Right atrium auricular region (tissue), 2 donors: ENCODE data around the gene CHPF. TPM values are rescaled to one million over a fixed set of nuclear protein-coding genes. Genes with fewer than 3 reads are reported as not detected.

Source experiments
- DNase-seq: peaks from one replicate; pipeline ENCODE4 v3.0.0-alpha.2; 2019; ENCODE audit warnings: low spot score
- H3K27ac ChIP-seq, 2 donors: fragments of 200-600 bp; sonication (generic); 1 replicate in 1 of 2; 2 replicates in 1 of 2; pipeline ENCODE4 v1.5.1; 2016 to 2019
- H3K27me3 ChIP-seq, 2 donors: fragments of 200-600 bp; sonication (generic); one replicate each; pipeline versions ENCODE4 v1.5.1 to v1.6.0; 2017 to 2019
- H3K36me3 ChIP-seq: fragments of 200-600 bp; sonication (generic); one replicate; pipeline ENCODE4 v1.5.1; 2016
- H3K4me1 ChIP-seq, 2 donors: fragments of 200-600 bp; sonication (generic); one replicate each; pipeline versions ENCODE4 v1.5.1 to v1.6.0; 2017 to 2019
- H3K4me3 ChIP-seq, 2 donors: fragments of 200-600 bp; sonication (generic); 1 replicate in 1 of 2; 2 replicates in 1 of 2; pipeline ENCODE4 v1.5.1; 2017 to 2019; ENCODE audit warnings: mild to moderate bottlenecking in 1 of 2, moderate library complexity in 1 of 2
- H3K9me3 ChIP-seq, 2 donors: fragments of 200-600 bp; sonication (generic); one replicate each; pipeline ENCODE4 v1.5.1; 2019
- total RNA-seq, 2 donors: library from RNA; depleted of rRNA; stranded (reverse); fragments of >200 nt; gene quantifications; one replicate each; pipeline ENCODE4 v1.1.0, GENCODE V29; 2016
- TF ChIP-seq, protein P1 (sequence below), 2 donors: fragments of 200-600 bp; sonication (generic); IDR thresholded peaks; one replicate each; pipeline ENCODE4 v1.5.1; 2019; ENCODE audit warnings: antibody characterized with exemption in 2 of 2

The CHPF gene
- total RNA-seq, 2 donors from 2014 or later = 206 to 228 TPM

DNA sequence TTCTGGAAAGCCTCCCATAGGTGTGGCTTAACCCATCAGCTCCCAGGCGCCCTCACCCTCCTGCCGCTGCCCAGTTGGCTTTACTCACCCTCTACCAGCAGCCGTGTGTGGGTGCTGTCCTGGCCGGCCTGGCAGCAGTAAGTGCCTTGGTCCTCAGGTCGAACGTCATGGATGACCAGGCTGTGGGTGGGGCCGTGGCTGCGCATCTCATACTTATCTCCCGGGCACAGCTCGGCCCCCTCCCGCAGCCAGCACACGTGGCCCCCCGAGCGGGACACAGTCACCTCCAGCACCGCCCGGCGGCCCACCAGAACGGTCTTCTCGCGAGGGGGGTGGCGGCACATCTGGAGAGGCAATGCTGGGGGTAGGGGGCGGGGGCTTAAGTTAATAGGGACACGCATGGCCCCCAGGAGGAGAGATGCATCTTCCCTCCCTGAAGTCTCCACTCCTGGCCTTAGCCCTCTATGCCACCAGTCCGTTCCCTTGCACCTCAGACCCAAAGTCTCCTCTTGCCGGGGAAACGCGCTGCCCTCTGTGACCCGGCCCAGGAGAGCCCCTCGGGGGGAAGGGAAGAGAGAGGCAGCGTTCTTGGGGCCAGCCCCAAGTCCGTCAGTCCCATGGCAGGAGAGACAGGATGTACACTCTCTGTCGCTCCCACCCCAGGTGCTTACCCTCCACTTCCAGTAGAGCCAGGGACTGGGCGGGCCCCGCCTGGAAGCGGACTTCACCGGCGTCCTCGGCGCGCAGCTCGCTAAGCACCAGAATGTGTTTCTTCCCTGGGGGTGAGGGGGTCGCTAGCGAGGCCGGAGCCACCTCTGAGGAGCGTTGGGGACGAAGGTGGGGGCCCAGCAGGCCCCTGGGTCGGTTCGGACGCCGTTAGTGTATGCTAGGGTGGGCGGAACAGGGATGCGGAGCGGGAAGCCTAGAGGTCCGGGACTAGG is 8.1 kb upstream of the CHPF start:
- peaks cover 0 to 19% of the 10 kb centered on the region in 2 donors for H3K4me1 ChIP-seq
- no peaks in the 10 kb centered on the region for H3K27me3 ChIP-seq
- H3K9me3 ChIP-seq = no peaks in the 10 kb centered on the region
- peaks cover 9% of the 10 kb centered on the region for H3K36me3 ChIP-seq
- H3K4me3 ChIP-seq = peak overlapping the region; percentile 45 to 57
- peak overlapping the region; percentile 57 to 68 for H3K27ac ChIP-seq
- DNase-seq = peak; percentile 62
- TF ChIP-seq, protein P1, sequence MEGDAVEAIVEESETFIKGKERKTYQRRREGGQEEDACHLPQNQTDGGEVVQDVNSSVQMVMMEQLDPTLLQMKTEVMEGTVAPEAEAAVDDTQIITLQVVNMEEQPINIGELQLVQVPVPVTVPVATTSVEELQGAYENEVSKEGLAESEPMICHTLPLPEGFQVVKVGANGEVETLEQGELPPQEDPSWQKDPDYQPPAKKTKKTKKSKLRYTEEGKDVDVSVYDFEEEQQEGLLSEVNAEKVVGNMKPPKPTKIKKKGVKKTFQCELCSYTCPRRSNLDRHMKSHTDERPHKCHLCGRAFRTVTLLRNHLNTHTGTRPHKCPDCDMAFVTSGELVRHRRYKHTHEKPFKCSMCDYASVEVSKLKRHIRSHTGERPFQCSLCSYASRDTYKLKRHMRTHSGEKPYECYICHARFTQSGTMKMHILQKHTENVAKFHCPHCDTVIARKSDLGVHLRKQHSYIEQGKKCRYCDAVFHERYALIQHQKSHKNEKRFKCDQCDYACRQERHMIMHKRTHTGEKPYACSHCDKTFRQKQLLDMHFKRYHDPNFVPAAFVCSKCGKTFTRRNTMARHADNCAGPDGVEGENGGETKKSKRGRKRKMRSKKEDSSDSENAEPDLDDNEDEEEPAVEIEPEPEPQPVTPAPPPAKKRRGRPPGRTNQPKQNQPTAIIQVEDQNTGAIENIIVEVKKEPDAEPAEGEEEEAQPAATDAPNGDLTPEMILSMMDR (IDR thresholded peaks at IDR 0.05) = no peak

DNA sequence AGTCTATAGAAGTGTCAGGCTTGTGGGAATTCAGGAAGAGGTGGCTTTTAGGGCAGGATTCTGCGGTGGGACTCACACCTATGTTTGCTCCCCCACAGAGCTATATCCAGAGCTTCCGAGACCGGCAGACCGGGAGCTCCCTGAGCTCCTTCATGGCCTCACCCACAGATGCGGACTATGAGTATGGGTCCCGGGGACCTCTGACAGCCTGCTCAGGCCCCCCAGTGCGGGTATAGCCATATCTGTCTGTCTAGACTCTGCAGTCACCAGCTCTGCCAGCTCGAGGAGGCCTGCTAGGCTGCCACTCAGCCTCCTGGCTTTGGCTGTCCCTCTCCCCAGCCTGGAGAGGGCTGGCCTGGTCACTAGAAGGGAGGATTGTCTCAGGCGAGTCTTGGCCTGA is 6.0 kb upstream of the CHPF start:
- H3K9me3 ChIP-seq = no peaks in the 10 kb centered on the region
- H3K4me3 ChIP-seq = no peak overlapping the region
- no peak for DNase-seq
- H3K36me3 ChIP-seq = no peaks in the 10 kb centered on the region
- TF ChIP-seq, protein P1 (IDR thresholded peaks at IDR 0.05) = no peak
- no peaks in the 10 kb centered on the region for H3K27me3 ChIP-seq
- no peak overlapping the region for H3K27ac ChIP-seq
- H3K4me1 ChIP-seq = peaks cover 0 to 22% of the 10 kb centered on the region in 2 donors

DNA sequence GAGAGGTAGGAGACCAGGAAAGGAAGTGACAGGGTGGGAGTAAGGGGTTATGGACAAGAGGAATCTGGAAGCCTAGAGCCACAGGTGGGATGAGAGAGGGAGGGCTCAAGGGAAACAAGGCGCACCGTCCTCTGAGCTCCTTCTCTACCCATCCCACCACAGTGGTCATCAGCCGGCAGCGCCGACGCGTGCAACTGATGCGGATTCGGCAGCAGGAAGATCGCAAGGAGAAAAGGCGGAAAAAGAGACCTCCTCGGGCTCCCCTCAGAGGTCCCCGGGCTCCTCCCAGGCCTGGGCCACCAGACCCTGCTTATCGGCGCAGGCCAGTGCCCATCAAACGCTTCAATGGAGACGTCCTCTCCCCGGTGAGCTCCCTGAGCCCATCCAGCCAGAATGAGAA is 5.4 kb upstream of the CHPF start:
- no peaks in the 10 kb centered on the region for H3K9me3 ChIP-seq
- no peak for DNase-seq
- no peaks in the 10 kb centered on the region for H3K36me3 ChIP-seq
- no peak overlapping the region for H3K27ac ChIP-seq
- H3K4me3 ChIP-seq = no peak overlapping the region
- TF ChIP-seq, protein P1 (IDR thresholded peaks at IDR 0.05) = no peak
- no peaks in the 10 kb centered on the region for H3K27me3 ChIP-seq
- H3K4me1 ChIP-seq = peaks cover 0 to 28% of the 10 kb centered on the region in 2 donors

DNA sequence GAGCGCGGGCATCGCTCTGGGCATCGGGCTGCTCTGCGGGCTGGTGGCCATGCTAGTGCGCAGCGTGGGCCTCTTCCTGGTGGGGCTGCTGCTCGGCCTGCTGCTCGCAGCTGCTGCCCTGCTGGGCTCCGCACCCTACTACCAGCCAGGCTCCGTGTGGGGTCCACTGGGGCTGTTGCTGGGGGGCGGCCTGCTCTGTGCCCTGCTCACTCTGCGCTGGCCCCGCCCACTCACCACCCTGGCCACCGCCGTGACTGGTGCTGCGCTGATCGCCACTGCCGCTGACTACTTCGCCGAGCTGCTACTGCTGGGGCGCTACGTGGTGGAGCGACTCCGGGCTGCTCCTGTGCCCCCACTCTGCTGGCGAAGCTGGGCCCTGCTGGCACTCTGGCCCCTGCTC is 4.0 kb upstream of the CHPF start:
- H3K36me3 ChIP-seq = no peaks in the 10 kb centered on the region
- no peak for DNase-seq
- H3K4me3 ChIP-seq = no peak overlapping the region
- H3K27me3 ChIP-seq = no peaks in the 10 kb centered on the region
- H3K9me3 ChIP-seq = no peaks in the 10 kb centered on the region
- H3K4me1 ChIP-seq = peaks cover 0 to 26% of the 10 kb centered on the region in 2 donors
- no peak overlapping the region for H3K27ac ChIP-seq
- TF ChIP-seq, protein P1 (IDR thresholded peaks at IDR 0.05) = no peak

DNA sequence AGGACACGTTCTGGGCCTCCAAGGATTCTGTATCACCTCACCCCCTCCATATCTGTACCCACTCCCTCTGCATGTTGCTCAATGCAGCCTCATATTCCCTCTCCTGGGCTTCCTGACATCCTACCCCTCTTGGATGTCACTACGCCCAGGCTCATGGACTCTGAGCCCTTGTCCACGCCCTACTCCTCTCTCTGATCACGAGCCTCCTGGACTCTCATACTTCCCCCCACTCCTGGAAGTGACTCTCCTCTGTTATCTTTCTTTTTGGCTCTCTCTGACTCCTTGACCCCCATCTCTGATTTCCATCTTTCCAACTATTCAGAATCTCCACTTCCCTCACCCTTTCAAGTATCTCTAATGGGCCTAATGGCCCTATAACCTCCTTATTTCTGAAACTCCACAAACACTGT is 2.3 kb upstream of the CHPF start:
- H3K27me3 ChIP-seq = no peaks in the 10 kb centered on the region
- no peak for DNase-seq
- no peak overlapping the region for H3K4me3 ChIP-seq
- H3K9me3 ChIP-seq = no peaks in the 10 kb centered on the region
- no peak overlapping the region for H3K27ac ChIP-seq
- H3K36me3 ChIP-seq = peaks cover 4% of the 10 kb centered on the region
- peaks cover 0 to 29% of the 10 kb centered on the region in 2 donors for H3K4me1 ChIP-seq
- TF ChIP-seq, protein P1 (IDR thresholded peaks at IDR 0.05) = no peak
